ENCODE data around the gene PRR36.

PRR36 gene

DNA sequence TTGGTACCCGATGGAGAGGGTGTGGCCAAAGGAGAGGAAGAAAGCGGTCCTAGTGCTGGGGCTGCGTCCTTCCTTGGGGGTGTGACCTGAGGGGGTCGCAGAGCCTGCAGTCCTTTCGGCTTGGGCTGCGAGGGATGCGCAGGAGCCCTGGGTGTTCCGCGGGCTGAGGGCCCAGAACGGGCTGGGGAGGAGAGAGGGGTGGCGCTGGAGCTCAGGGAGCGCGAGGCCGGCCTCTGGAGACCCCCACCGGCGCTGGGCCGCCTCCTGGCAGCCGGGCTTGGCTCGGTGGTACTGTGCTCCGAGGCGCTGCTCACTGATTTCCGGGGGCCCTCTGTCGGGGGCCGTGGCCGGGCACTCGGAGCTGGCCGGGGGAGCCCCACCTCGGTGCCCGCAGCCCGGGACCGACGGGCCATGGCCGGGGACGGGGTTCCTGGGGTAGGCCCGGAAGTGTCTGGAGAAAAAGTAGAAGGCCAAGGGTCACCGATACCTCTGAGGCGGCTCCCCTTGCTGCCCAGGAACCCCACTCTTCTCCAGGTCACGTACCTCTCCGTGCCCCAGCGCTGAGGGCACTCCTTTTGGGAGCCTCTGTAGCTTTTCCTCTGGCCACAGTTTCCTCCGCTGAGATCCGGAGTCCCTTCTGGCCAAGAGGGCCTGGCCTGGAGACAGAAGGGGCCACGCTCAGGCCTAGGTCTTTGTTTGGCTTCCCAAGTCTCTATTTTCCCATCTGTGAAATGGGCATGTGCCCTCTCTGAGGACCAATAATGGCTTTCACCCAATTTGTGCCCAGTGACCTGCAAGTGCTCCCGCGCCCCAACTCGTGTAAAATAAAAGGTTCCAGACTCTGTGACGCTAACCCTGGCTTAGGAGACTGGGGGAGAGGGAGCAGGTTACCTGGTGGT is 1.6 kb downstream of the PRR36 start:
- no peak for DNase-seq (ENCODE audit: low read depth in 1 of 2, low spot score in 1 of 2)

DNA sequence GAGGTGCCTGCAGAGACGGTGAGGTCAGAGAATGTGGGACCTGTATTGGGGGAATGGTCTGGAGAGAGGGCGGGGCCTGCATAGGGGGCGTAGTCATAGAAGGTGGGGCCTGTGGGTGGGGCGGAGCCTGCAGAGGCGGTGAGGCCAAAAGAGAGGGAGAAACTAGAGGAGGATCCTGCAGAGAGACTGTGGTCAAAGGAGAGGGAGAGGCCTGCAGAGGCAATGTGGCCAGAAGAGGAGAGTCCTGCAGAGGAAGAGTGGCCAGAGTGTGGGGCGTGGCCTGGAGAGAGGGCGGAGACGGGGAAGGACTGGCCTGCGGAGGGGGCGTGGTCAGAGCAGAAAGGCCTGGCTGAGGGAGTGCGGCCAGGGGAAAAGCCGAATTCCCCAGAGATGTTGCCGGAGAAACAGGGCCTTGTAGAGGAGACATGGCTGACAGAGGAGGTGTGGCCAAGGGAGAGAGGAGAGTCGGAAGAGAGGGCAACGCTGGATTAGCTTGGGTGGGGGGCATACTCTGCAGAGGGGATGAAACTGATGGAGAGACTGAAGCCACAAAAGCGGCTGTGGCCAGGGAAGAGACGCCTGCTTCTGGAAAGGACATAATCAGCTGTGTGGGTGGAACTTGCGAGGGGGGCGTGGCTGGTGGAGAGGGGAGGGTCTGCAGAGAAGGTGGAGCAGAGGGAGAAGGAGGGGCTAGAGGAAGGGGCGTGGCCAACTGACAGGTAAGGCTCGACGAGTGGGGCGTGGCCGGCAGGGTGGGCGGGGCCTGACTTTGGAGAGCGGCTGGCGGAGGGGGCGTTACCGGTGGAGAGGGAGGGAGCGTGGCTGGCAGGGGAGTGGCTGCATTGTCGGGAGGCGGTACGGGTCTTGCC is 2.5 kb downstream of the PRR36 start:
- peak; percentile 47 to 65 for DNase-seq (ENCODE audit: low read depth in 1 of 2, low spot score in 1 of 2)

DNA sequence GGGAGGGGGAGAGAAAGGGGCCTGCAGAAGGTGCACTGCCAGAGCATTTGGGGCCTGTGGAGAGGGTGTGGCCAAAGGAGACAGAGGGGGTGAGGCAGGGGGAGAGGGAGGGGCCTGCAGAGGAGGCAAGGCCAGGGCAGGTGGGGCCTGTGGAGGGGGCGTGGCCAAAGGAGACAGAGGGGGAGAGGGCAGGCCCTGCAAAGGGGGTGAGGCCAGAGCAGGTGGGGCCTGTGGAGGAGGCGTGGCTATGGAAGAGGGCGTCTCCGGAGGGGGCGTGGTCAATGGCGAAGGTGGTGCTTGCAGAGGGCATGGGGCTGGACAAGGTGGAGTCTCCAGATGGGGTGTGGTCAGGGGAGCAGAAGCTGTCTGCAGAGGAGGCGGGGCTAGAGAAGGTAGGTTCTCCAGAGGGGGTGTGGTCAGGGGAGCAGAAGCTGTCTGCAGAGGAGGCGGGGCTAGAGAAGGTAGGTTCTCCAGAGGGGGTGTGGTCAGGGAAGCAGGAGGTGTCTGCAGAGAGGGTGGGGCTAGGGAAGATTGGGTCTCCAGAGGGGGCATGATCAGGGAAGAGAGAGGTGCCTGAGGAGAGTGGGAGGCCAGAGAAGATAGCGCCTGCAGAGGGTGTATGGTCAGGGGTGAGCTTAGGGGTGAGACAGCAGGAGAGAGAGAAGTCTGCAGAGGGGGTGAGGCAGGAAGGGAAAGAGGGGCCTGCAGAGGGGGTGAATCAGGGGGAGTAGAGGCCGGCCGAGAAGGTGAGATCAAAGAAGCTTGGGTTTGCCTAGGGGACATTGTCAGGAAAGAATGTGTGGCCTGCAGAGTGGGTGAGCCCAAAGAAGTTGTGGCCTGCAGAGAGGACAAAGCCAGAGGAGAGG is 3.4 kb downstream of the PRR36 start:
- DNase-seq (ENCODE audit: low read depth in 1 of 2, low spot score in 1 of 2), result no peak

DNA sequence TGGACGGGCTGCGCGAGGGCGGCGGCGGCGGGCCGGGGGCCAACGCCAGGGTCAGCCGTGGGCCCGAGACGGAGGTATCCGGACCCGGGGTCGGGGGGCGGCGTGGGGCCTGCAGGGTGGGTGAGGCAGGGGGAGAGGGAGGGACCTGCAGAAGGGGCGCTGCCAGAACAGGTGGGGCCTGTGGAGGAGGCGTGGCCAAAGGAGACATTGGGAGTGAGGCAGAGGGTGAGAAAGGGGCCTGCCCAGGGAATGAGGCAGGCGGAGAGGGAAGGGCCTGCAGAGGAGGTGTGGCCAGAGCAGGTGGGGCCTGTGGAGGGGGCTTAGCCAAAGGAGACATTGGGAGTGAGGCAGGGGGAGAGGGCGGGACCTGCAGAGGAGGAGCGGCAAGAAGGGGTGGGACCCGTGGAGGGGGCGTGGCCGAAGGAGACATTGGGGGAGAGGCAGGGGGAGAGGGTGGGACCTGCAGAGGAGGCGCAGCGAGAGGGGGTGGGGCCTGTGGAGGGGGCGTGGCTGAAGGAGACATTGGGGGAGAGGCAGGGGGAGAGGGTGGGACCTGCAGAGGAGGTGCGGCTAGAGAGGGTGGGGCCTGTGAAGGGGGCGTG is 4.2 kb downstream of the PRR36 start:
- DNase-seq (ENCODE audit: low read depth in 1 of 2, low spot score in 1 of 2), result no peak

DNA sequence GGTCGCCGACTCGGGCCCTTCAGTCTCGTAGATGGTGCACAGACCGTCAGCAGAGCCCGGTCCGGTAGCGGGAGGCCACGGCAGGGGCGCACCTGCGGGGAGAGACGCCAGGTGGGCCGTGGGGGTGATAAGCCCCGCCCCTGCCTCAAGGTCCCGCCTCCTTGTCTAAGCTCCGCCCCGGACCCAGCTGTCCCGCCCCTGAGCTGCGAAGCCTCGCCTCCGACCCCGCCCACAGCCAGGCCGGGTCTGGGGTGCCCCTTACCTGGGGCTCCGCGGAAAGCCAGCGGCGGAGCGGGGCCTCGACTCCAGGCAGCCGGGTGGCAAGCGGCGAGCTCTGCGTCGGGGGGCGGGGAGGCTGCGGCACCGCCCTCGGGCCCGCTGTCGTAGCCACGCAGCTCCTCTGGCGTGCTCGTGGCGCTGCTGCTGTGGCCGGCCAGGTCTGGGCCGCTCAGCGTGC is 4.7 kb downstream of the PRR36 start:
- DNase-seq (ENCODE audit: low read depth in 1 of 2, low spot score in 1 of 2), result peak; percentile 65 to 73

DNA sequence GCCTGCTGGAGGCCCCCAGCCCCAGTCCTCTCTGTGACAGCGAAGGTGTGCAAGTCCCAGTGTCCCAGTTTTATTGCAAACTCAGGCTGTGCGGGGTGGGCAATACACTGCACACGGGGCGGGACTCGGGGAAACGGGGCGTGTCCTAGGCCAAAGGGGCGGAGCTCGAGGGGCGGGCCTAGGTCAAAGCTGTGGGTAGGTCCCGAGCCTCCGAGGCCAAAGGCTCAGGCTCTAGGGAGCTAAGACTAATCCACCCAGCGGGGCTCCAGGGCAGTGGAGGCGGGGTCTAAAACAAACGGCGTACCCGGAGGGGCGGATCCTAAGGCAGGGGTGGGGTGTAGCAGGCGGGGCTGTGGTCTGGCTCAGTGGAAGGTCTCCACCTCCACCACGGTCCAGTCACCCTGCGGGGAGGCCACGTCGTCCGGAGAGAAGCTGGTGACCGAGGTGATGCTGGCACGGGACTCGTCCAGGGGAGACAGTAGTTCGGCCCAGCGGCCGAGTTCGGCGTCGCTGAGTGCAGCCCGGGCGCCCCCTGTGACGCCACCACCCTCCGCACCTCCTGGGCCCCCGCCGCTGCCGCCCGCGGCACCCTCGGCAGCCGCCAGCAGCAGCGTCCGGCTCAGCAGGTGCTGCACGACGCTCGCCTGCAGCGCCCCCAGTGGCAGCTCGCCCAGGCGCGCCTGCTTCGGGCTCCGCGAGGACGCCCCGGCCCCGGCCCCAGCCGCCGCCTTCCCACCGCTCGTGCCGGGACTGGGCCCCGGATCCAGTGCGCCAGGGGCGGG is 5.3 kb downstream of the PRR36 start:
- DNase-seq (ENCODE audit: low read depth in 1 of 2, low spot score in 1 of 2), result peak; percentile 64 to 71

DNA sequence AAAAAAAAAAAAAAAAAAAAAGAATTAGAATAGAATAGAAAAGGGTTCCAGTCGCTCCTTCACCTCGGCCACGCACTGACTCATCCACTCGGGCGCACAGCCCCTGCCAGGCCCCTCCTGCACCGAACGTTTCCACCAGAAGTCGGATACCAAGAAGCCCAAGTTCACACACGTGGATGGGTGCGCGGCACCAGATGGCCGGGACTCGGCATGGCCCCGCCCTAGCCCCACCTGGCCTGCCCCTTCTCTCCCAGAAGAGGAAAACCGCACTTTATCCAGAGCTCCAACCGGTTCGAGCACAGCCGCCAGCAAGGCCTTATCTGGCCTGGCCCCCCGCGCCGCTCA is 5.9 kb downstream of the PRR36 start:
- DNase-seq (ENCODE audit: low read depth in 1 of 2, low spot score in 1 of 2), result no peak

DNA sequence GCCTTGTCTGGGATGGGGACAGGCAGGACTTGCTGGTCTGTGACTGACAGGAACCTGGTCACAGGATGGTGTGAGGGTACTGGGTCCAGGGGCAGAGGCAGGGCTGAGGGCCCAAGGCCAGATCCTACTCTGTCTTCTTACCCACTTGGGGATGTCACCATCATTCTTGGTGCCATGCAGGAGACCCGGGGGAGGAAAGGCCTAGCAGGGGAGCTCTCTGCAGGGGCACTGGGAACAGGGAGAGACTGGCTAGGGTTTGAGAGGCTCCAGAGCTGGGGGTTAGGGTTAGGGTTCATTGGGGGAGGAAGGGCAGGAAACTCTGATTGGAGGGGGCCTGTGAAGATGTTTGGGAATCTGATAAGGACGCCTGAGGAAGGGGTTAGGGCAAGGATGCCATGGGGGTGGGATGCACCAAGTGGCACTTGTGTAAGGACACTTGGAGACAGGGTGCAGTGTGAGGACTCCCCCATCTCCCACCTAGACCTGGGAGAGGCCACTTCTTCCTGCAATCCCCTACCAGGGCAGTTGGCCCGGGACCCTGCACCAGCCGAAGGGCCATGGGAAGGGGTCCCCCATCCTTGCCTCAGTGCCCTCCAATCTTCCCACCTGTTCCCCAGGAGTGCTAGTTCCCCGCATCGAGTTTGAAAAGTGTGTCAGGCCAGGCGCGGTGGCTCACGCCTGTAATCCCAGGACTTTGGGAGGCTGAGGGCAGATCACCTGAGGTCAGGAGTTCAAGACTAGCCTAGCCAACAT is 6.9 kb downstream of the PRR36 start:
- no peak for DNase-seq (ENCODE audit: low read depth in 1 of 2, low spot score in 1 of 2)

DNA sequence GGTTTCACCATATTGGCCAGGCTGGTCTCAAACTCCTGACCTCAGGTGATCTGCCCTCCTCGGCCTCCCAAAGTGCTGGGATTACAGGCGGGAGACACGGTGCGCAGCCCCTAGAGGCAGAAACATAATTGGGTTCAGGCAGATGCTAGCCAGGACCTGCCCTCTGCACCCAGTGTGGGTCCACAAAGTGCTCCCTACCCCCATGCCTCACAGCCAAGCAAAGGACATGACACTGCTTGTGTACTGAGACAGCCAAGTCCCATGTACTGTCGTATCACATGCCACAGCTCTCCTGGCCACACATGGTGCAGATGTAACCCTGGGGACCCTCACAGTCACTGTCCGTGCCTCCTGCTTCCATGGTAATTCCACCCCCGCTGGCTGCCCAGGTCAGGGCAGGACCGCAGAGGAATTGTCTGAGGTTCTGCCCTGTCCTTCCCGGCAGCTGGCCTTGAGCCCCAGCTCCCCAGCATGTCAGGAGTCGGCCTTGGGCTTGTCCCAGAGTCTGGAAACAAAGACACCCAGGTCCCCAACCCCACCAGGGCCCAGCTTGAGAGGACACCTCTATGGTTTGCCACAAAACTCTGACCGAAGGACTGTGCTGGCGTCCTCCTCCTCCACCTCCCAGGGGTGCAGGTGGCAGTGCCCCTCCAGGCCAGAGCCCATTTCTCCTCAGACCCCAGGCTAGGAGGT is 7.6 kb downstream of the PRR36 start:
- DNase-seq (ENCODE audit: low read depth in 1 of 2, low spot score in 1 of 2), result no peak

DNA sequence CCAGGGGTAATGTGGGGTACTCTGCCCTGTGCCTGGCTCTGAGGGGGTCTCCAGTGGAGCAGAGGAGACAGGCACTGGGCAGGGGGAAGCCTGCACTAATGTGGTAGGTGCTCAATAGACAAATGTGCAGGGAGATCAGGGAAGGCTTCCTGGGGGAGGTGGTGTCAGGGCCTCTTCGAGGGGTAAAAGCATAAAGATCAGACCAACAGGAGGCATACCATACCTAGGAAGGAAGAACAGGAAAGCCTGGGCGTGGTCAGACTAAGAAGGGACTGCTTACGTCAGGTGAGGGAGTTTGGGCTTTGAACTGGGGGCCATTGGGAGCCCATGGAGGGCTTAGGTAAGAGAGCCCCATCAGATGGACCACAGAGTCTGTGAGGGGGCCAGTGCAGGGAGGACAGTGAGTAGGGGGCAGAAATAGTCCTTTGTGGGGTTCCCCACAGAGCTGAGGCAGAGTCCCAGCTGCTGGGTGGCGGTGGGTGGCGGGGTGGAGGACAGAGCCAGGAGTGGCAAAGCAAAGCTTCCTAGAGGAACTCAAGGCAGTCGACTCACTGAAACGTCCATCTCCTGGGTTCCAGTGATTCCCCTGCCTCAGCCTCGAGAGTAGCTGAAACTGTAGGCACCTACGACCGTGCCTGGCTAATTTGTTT is 8.8 kb downstream of the PRR36 start:
- no peak for DNase-seq (ENCODE audit: low read depth in 1 of 2, low spot score in 1 of 2)

DNA sequence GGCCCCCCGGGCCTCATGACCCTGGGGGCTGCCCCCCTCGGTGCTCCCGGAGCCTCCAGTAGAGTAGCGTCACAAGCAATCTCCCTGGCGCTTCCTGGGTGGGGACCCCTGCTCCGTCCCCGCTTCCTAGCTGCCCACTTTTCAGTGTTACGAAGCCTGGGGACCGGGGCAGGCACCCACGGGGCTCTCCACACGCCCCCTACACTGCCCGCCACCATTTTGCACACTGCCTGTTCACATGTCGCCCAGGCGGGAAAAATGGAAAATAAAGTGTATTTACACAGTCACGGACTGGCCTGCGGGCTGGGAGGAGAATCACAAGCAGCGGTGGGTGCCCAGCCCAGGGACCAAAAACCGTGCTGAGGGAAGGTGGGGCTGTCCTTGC is 9.5 kb downstream of the PRR36 start:
- no peak for DNase-seq (ENCODE audit: low read depth in 1 of 2, low spot score in 1 of 2)

DNA sequence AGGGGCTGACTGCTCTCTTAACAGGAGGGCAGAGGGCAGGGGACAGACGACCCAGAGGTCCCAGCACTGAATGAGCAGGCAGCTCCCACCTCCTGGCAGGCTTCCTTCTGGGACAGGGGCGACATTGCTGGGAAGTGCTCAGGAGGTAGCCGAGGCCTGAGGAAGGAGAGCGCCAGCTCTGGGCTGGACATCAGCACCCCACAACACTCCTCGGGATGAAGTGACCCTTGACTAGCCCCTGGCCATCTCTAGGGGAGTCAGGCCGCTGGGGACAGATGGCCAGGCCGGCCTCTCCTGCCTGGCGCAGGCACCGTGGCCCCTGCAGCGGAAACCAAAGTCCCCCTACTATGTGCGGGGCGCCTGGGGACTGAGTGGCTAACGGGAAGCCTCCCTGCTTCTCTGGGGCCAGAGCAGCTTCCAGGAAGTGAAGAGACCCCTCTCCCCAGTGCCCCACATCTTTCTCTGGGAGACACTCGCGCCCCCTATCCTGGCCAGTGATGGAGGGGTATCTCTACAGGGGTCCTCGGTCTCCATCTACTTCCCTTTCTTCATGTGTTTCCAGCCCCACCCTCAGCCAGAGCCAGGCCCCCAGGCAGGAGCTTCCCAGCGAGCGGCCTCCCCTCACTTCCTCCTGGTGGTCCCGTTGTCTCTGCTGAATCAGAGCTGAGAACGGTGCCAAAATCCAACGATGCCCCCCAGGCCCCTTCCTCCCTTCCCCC is 10.1 kb downstream of the PRR36 start:
- DNase-seq (ENCODE audit: low read depth in 1 of 2, low spot score in 1 of 2), result no peak

DNA sequence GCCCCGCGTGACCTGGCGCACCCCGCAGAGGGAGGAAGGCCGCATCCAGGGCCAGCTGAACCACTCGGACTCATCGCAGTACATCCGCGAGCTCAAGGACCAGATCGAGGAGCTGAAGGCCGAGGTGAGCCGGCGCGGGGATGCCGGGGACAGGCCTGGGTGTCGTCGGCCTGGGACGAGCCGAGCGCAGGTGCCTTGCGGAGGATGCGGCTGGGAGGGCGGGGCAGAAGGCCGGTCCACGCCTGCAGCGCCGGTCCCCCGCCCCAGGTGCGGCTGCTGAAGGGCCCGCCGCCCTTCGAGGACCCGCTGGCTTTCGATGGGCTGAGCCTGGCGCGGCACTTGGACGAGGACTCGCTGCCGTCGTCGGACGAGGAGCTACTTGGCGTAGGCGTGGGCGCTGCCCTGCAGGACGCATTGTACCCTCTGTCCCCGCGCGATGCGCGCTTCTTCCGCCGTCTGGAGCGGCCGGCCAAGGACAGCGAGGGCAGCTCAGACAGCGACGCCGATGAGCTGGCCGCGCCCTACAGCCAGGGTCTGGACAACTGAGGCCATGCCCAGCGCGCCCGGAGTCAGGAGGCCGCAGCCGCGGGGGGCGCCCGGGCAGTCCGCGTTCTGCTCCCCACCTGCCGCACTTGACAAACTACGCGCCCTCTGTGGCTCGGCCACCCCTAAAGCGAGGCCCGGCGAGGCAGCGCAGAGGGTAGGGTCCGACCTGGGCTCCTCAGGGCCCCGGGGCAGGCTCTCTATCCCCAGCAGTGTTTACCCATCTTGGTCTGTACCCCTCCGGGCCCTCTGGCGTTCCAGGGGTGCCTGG is 10.8 kb downstream of the PRR36 start:
- DNase-seq (ENCODE audit: low read depth in 1 of 2, low spot score in 1 of 2), result no peak

DNA sequence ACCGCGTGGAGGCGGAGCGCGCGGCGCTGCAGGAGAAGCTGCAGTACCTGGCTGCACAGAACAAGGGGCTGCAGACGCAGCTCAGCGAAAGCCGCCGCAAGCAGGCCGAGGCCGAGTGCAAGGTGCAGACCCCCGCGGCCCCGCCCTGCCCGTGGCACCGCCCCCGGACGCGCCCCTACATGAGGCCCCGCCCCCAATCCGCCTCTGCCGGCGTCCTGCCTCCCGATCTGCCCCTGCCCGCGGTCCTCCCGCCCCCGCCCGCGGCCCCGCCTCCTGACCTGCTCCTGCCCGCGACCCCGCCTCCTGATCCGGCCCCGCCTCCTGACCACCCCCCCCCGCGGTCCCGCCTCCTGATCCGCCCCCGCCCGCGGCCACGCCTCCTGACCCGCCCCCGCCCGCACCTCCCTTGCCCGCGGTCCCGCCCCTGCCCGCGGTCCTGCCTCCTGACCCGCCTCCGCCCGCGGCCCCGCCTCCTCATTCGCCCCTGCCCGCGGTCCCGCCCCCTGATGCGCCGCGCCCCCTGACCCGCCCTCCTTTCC is 11.7 kb downstream of the PRR36 start:
- DNase-seq (ENCODE audit: low read depth in 1 of 2, low spot score in 1 of 2), result peak; percentile 47 to 60

DNA sequence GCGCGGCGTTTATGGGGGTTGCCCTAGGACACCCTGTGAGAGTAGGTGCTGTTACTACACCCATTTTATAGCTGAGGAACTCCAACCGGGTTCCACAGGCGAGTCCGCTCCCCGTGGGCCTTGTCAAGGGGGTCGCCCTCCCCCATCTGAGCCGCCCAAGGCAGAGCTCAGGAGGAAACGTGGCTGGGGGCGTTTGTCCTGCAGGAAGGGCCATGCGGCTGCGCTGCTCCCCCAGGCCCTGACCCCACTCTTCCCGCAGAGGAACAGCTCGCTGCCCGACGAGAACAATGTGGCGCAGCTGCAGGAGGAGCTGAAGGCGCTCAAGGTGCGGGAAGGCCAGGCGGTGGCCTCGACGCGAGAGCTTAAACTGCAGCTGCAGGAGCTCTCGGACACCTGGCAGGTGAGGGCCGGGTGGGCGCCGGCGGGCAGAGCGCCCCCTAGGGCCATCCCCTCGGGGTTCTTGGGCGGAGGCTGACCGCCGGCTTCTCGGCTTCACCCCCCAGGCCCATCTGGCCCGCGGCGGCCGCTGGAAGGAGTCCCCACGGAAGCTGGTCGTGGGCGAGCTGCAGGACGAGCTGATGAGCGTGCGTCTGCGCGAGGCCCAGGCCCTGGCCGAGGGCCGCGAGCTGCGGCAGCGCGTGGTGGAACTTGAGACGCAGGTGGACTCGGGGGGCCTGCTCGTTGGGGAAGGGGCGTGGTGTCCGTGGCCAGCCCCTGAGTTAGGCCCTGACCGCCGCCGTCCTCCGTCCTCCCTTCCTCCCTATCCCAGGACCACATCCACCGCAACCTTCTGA is 12.4 kb downstream of the PRR36 start:
- no peak for DNase-seq (ENCODE audit: low read depth in 1 of 2, low spot score in 1 of 2)

Measured in activated T-helper 1 cell treated with anti-CD3 and anti-CD28 coated beads, Interleukin-2, amount 50 U/mL, for 16 hours (primary cell).